Measurements from ENCODE around the gene NAV2.
"Not testable (repeated sequence)": the region's sequence is repeated elsewhere in the genome, so short reads cannot be mapped to it uniquely, and the experiment has no call there.

NAV2 gene

GRCh38 chr11:20078846-20079245 lies 366.2 kb downstream of the NAV2 start:
- DNase-seq: no peak

DNA sequence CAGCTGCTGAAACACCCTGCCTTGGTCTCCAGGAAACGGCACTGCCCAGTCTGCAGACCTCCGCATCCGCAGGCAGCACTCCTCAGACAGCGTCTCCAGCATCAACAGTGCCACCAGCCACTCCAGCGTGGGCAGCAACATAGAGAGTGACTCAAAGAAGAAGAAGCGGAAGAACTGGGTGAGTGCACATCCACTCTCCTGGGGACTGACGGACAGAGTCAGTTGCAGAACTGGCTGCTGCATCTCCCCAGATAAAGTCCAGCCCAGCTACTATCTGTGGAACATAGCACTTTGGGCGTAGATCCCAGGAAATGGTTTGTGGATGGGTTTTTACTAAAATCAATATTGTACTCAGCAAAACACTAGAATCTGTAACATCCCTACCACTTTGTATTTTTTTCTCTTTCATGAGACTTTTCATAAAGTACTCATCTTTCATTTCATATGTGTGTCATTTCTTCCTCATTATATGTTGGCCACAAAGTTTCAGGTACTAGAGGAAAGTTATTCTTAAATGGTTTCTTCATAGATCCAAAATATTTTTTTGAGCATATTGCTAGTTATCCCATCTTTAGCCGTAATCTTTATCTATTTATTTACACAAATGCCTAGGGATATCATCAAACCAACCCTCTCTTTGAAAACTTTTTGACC lies 367.5 kb downstream of the NAV2 start:
- no peak for DNase-seq

- no peak for DNase-seq
Observed at GRCh38 chr11:20081336-20081735, 368.7 kb downstream of the NAV2 start.

GRCh38 chr11:20083877-20084276 lies 371.2 kb downstream of the NAV2 start:
- not testable (repeated sequence) for DNase-seq

- DNase-seq: no peak
Observed at GRCh38 chr11:20084921-20085814, 372.5 kb downstream of the NAV2 start.

GRCh38 chr11:20085918-20086317 lies 373.3 kb downstream of the NAV2 start:
- no peak for DNase-seq

DNA sequence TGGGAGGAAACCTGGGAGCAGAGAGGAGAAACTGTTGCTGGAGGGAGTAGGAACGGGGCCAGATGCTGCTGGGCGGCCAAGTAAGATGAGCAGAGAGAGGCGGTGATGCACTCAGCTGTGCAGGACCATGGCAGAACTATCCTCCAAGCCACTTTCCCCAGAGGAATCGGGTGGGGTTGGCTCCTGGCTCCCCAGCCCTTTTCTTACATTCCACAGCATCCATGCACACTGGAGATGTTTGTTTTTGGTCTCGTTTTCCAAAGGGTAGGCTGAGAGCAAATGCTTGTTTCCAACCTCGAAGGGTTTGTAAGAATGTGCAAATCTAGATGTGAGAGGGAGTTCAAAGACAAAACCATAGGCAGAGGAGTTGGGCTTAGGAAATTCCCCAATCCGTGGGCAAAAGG lies 374.5 kb downstream of the NAV2 start:
- DNase-seq: no peak

GRCh38 chr11:20088397-20089225 lies 376.0 kb downstream of the NAV2 start:
- no peak for DNase-seq

DNA sequence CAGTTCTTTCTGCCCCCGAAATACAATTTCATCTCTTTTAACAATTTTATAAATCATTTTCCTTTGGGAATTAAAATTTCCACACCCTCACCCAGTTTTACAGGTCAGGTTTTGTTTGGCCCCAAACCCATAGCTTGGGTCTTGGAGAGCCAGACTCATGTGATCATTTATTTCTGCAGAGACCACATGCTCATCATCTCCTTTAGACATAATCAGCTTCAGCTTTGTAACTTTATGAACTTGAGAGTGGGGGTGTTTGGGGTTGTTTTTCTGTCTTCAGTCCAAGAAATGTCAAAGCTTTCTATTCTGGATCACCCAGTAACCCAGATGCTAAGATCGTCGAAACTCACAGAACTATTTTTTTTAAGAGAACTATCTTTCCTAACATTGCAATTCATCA lies 376.7 kb downstream of the NAV2 start:
- no peak for DNase-seq

- no peak for DNase-seq
Observed at GRCh38 chr11:20089796-20090653, 377.4 kb downstream of the NAV2 start.

- no peak for DNase-seq
Observed at GRCh38 chr11:20090654-20091374, 378.2 kb downstream of the NAV2 start.

DNA sequence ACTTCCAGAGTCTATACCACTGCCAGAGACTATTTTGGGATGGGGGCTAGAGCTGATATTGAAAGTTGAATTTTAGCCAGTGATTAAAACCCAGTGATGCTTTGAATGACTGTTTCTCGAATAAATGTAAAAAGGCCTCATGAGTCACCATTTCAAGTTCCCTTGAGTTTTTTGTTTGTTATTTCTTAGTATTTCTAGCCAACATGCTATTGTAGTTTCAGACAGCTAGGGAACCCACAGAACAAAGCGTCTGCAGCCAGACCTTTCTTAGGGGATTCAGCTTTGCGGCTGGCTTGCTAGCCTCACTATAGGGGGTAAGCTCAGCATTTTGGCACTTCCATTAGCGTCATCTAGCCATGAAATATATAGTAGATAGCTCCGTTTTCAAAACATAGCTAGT lies 381.1 kb downstream of the NAV2 start:
- DNase-seq: no peak

- DNase-seq: no peak
Observed at GRCh38 chr11:20095189-20095588, 382.6 kb downstream of the NAV2 start.

DNA sequence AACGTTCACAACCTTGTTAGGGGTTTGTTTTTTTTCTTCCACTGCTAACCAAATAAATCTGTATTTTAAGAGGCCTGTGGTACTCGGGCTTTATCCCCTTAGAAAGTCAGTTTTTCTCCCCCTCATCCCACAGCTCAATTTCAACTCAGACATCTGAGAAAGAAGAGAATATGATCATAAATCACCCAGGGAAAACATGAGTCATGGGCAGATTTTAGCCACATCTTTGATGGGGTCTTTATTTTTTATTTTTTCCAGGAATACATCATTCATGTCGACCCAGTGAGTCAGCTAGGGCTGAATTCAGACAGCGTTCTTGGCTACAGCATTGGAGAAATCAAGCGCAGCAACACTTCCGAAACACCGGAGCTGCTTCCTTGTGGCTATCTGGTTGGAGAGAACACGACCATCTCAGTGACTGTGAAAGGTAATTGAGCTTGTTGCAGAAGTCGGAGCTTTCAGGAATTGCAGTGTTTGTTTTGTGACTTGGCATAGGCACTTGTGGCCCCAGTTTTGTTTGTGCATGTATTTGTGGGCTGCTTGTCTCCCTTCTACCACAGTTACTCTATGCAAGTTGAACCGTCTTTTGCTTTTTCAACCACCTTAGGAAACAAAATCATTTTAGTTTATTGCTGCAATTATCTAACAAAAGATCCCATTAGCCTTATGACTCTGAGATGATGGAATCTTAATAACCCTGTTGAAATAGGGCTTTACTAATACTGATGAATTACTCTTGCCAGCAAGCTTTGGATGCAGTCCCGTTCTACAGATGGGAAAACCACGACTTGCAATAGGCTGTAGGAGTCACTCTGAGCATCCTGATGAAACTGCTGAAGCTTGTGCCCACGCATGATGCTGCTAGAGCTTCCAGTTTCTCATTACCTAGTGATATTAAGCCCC lies 384.9 kb downstream of the NAV2 start:
- no peak for DNase-seq

DNA sequence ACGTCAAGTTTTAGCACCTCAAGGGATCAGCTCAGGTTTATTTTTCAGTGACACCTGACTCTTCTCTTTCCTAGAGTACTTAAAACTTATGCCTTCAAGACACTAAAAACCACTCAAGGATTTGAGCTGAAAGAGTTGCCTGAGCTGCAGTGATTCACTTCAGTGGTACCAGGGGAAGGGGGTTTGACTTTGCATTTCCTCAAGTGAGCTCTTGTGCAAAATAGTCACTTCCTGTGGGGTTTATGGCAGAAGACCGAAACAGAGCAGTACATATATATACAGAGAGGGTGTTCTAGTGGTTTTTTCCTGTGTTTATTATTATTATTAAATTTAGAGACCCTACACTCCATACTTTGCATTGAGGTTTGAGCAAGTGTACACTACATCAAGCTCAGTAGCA lies 386.9 kb downstream of the NAV2 start:
- DNase-seq: no peak

GRCh38 chr11:20102397-20102796 lies 389.8 kb downstream of the NAV2 start:
- no peak for DNase-seq

DNA sequence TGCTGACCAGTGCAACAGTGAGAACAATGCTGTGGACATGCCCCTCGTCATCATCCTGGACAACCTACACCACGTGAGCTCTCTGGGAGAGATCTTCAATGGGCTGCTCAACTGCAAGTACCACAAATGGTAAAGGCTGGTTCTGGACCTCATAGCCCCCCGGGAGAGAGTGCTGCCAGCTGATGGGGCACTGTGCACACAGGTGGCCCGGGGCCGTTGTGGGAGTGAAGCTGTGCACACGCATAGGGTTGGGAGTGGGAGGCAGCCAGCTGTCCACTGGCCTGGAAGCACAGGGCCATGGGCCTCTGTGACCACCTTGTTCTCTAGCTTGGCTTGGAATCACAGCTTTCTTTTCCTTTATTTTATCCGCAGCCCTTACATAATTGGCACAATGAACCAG lies 390.6 kb downstream of the NAV2 start:
- no peak for DNase-seq

GRCh38 chr11:20105427-20105826 lies 392.8 kb downstream of the NAV2 start:
- no peak for DNase-seq

DNA sequence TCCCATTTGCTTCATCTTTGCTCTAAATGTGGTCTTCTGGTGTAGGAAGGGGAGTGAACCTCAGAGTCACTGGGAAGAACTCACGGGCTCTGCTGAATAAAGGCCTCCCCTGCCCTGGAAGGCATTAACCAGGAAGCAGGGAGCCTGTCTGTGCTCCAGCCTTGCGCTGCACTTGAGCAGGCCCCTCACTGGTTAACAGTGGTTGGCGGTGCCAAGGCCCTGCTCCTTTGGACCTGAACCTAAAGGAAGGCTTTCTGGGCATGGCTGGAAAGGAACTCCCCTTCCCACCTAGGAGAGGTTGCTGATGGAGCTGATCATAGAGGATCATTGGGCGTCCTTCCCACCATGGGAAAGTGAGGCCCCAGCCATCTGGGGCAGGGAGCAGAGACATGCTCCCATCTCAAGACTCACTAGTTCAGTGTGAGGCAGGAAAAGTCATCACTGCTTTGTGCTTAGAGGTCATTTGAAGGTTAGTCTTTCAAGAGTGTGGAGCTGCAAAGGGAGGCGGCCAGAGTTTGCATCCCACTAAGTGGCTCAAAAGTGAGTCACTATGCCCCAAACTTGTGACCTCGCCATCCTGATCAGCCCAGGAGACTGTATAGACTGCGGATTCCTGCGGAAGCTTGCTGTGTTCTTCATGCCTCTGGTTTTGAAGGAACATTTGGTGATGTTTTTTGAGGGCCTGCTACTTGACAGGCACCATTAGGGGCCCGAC lies 397.3 kb downstream of the NAV2 start:
- no peak for DNase-seq
